SK-N-SH (cell line): ENCODE measurements around the gene PDIA3.

Experiments used
- EP300 ChIP-seq, 2 experiments: IDR thresholded peaks; 2 replicates each; pipeline versions ENCODE4 v1.4.0 to v1.6.1; 2012; ENCODE audit warnings: borderline replicate concordance in 1 of 2, low read depth in 1 of 2, low read length in 1 of 2
- FOXM1 ChIP-seq: IDR thresholded peaks from 2 replicates; pipeline ENCODE4 v1.4.0; 2012; ENCODE audit warnings: low read depth, mild to moderate bottlenecking
- RFX5 ChIP-seq: IDR thresholded peaks from 2 replicates; pipeline ENCODE4 v1.6.1; 2012; ENCODE audit warnings: mild to moderate bottlenecking, improper control_type of control experiment, low read length
- TF ChIP-seq, protein P1 (sequence below): fragments of 200-600 bp; sonication (generic); IDR thresholded peaks from 2 replicates; pipeline ENCODE4 v1.6.1; 2017; ENCODE audit warnings: antibody characterized with exemption, mild to moderate bottlenecking, moderate library complexity
- TF ChIP-seq, protein P2 (sequence below): IDR thresholded peaks from 2 replicates; pipeline ENCODE4 v1.6.1; 2012; ENCODE audit warnings: mild to moderate bottlenecking, low read depth, low read length, moderate library complexity

DNA sequence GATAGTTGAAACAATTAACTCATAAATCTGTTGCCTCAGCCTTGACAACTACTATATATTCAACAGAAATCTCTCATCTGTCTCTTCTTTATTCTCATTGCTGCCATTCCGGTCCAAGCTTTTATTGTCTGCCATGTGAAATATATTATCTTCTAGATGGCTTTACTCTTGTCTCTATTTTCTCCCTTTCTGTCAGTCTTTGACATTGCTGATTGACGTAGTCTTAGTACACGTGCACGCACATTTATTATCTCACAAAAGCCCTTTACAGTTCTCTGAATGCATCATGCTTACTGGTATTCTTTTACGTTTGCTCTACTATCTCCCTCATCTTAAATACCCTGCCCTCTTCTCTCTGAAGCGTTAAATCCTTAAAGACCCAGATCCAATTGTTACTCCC is 5.6 kb downstream of the PDIA3 start:
- TF ChIP-seq, protein P1, sequence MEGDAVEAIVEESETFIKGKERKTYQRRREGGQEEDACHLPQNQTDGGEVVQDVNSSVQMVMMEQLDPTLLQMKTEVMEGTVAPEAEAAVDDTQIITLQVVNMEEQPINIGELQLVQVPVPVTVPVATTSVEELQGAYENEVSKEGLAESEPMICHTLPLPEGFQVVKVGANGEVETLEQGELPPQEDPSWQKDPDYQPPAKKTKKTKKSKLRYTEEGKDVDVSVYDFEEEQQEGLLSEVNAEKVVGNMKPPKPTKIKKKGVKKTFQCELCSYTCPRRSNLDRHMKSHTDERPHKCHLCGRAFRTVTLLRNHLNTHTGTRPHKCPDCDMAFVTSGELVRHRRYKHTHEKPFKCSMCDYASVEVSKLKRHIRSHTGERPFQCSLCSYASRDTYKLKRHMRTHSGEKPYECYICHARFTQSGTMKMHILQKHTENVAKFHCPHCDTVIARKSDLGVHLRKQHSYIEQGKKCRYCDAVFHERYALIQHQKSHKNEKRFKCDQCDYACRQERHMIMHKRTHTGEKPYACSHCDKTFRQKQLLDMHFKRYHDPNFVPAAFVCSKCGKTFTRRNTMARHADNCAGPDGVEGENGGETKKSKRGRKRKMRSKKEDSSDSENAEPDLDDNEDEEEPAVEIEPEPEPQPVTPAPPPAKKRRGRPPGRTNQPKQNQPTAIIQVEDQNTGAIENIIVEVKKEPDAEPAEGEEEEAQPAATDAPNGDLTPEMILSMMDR: no peak
- TF ChIP-seq, protein P2, sequence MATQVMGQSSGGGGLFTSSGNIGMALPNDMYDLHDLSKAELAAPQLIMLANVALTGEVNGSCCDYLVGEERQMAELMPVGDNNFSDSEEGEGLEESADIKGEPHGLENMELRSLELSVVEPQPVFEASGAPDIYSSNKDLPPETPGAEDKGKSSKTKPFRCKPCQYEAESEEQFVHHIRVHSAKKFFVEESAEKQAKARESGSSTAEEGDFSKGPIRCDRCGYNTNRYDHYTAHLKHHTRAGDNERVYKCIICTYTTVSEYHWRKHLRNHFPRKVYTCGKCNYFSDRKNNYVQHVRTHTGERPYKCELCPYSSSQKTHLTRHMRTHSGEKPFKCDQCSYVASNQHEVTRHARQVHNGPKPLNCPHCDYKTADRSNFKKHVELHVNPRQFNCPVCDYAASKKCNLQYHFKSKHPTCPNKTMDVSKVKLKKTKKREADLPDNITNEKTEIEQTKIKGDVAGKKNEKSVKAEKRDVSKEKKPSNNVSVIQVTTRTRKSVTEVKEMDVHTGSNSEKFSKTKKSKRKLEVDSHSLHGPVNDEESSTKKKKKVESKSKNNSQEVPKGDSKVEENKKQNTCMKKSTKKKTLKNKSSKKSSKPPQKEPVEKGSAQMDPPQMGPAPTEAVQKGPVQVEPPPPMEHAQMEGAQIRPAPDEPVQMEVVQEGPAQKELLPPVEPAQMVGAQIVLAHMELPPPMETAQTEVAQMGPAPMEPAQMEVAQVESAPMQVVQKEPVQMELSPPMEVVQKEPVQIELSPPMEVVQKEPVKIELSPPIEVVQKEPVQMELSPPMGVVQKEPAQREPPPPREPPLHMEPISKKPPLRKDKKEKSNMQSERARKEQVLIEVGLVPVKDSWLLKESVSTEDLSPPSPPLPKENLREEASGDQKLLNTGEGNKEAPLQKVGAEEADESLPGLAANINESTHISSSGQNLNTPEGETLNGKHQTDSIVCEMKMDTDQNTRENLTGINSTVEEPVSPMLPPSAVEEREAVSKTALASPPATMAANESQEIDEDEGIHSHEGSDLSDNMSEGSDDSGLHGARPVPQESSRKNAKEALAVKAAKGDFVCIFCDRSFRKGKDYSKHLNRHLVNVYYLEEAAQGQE: no peak
- TF ChIP-seq EP300 (IDR thresholded peaks at IDR 0.05; ENCODE audit: borderline replicate concordance in 1 of 2, low read depth in 1 of 2, low read length in 1 of 2) (no peak), FOXM1 (no peak), RFX5 (no peak)
